DOHH2 (cell line): Measurements from ENCODE around the gene LRIT1.

ENCODE experiments used
- H3F3A ChIP-seq: fragments of 200-600 bp; sonication (generic), shearing (Covaris generic); 2 replicates; pipeline ENCODE4 v1.6.0; 2016; ENCODE audit warnings: antibody characterized with exemption, mild to moderate bottlenecking; ENCODE audit not compliant: control insufficient read depth, insufficient read depth
- H3K27ac ChIP-seq: fragments of 200-600 bp; sonication (generic); 2 replicates; pipeline ENCODE4 v1.5.1; 2014; ENCODE audit warnings: low read depth, mild to moderate bottlenecking, low read length, moderate library complexity
- H3K27me3 ChIP-seq: fragments of 200-600 bp; sonication (generic); 2 replicates; pipeline ENCODE4 v1.6.1; 2014; ENCODE audit warnings: mild to moderate bottlenecking, low read length, mixed read lengths; ENCODE audit not compliant: control insufficient read depth
- H3K36me3 ChIP-seq: fragments of 200-600 bp; sonication (generic); 2 replicates; pipeline ENCODE4 v1.6.1; 2014; ENCODE audit warnings: mild to moderate bottlenecking, low read length, moderate library complexity, mixed read lengths; ENCODE audit not compliant: control insufficient read depth
- H3K4me1 ChIP-seq: fragments of 200-600 bp; sonication (generic); 2 replicates; pipeline ENCODE4 v1.6.1; 2014; ENCODE audit warnings: mild to moderate bottlenecking, low read length, mixed read lengths; ENCODE audit not compliant: control insufficient read depth
- H3K4me2 ChIP-seq: fragments of 200-600 bp; sonication (generic); 2 replicates; pipeline ENCODE4 v1.6.0; 2014; ENCODE audit warnings: mild to moderate bottlenecking, low read length, moderate library complexity
- H3K4me3 ChIP-seq: fragments of 200-600 bp; sonication (generic); 2 replicates; pipeline ENCODE4 v1.5.1; 2014; ENCODE audit warnings: mild to moderate bottlenecking, low read length, mixed read lengths
- H3K79me2 ChIP-seq: fragments of 200-600 bp; sonication (generic); 2 replicates; pipeline ENCODE4 v1.6.1; 2014; ENCODE audit warnings: mild to moderate bottlenecking, low read length, mixed read lengths; ENCODE audit not compliant: control insufficient read depth
- H3K9me2 ChIP-seq: fragments of 200-600 bp; sonication (generic); replicated peaks from 2 replicates; pipeline ENCODE4 v1.6.1; 2014; ENCODE audit warnings: mild to moderate bottlenecking, low read length, mixed read lengths; ENCODE audit not compliant: control insufficient read depth
- H3K9me3 ChIP-seq: fragments of 200-600 bp; sonication (generic); 2 replicates; pipeline ENCODE4 v1.6.1; 2014; ENCODE audit warnings: antibody characterized with exemption, low read length, mixed read lengths; ENCODE audit not compliant: control insufficient read depth, insufficient read depth
- H4K20me1 ChIP-seq: fragments of 200-600 bp; sonication (generic); 2 replicates; pipeline ENCODE4 v1.6.0; 2014; ENCODE audit warnings: low read depth, mild to moderate bottlenecking, antibody characterized with exemption, low read length, moderate library complexity; ENCODE audit not compliant: control insufficient read depth, insufficient read depth
- CTCF ChIP-seq: fragments of 200-600 bp; sonication (generic); IDR thresholded peaks from one replicate; pipeline ENCODE4 v1.5.1; 2014; ENCODE audit warnings: antibody characterized with exemption, mild to moderate bottlenecking, low read depth, low read length; ENCODE audit not compliant: poor library complexity, severe bottlenecking
- EZH2phosphoT487 ChIP-seq: fragments of 200-600 bp; sonication (generic); IDR thresholded peaks from 2 replicates; pipeline ENCODE4 v1.6.1; 2017; ENCODE audit warnings: borderline replicate concordance, mild to moderate bottlenecking, antibody characterized with exemption, low read length, moderate library complexity, mixed read lengths

LRIT1 gene

DNA sequence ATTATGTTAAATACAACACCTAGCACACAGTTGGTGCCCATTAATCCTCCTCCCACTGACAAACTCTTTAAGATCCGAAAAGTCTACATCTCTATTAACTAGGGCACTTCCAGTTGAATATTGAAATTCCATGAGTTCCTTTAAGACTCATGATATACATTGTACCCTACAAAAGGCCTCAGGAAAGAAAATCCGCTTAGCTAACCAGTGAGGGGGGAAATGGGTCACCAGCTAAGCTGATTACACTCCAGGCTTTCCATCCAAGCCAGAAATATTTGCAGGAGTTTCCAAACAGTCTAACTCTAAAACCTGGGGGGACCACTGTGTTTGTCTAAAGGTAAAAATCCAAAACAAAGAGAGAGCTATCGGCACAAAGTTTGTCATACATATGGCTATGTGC is 14.7 kb downstream of the LRIT1 start:
- H3K4me3 ChIP-seq: no peak overlapping the region
- no peaks in the 10 kb centered on the region for H3K4me1 ChIP-seq
- no peak overlapping the region for H3K27ac ChIP-seq
- no peaks in the 10 kb centered on the region for H3K9me2 ChIP-seq
- no peak overlapping the region for H3K4me2 ChIP-seq
- H3K79me2 ChIP-seq: no peaks in the 10 kb centered on the region
- no peaks in the 10 kb centered on the region for H3F3A ChIP-seq
- no peaks in the 10 kb centered on the region for H3K9me3 ChIP-seq
- TF ChIP-seq CTCF (no peak), EZH2phosphoT487 (no peak)
- H4K20me1 ChIP-seq: no peaks in the 10 kb centered on the region
- no peaks in the 10 kb centered on the region for H3K36me3 ChIP-seq
- H3K27me3 ChIP-seq: peaks cover 2% of the 10 kb centered on the region; the same call in 1 of the 2 replicates

DNA sequence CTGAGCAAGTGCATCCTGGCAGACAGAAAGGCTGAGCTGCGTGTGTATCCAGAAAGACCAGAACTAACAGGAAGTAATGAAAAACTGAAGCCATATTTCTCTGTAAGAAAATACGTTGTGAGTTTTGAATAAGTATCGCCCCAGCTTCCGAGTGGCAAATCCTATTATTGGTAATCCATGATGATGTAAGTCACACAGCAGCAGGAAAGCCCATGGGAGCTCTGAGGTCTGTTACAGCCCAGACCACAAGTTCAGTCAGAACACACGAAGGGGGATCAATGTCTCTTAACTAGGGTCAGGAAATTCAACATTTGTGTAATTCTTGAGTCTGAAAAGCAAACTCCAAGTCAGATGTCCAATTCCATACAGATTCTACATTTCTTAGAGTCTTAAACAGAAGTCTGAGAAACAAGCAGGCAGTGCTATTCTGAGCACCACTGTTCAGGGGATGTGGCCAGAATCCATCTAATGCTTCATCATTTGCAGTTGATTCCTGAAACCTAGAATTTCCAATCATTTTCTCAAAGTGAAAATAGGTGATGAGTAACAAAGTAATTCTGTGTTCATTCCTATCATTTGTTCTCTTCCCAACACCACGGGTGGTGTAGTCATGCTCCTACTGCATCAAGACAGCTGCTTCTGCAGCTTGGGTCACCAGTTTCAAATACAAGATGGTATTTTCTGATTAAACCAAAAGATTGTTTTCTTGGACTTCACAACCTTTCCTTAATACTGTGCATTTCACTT is 15.7 kb downstream of the LRIT1 start, which contains the start of gene LRIT2:
Gene LRIT2 (minus strand): TSS at position 118 of the 747 bp plus-strand sequence. CDS start 24 bp downstream, at position 94.
- Histone ChIP-seq H3K4me3 (no peak within 1 kb of the TSS), H3K4me2 (no peak within 1 kb of the TSS), H3K9me2 (no peaks in the 10 kb centered on the region), H3K9me3 (no peaks in the 10 kb centered on the region), H3K27ac (no peak within 1 kb of the TSS), H4K20me1 (no peaks in the 10 kb centered on the region), H3K4me1 (no peaks in the 10 kb centered on the region), H3K79me2 (no peaks in the 10 kb centered on the region), H3K27me3 (peaks cover 2% of the 10 kb centered on the region; the same call in 1 of the 2 replicates), H3F3A (no peaks in the 10 kb centered on the region), H3K36me3 (no peaks in the 10 kb centered on the region)
- TF ChIP-seq EZH2phosphoT487: no peak
- TF ChIP-seq CTCF: no peak

GRCh38 chr10:84224411-84225028 is 16.8 kb downstream of the LRIT1 start:
- Histone ChIP-seq H3K4me2 (no peak overlapping the region), H3K9me2 (no peaks in the 10 kb centered on the region), H3K79me2 (no peaks in the 10 kb centered on the region), H3K27me3 (peaks cover 2% of the 10 kb centered on the region; the same call in 1 of the 2 replicates), H3K27ac (no peak overlapping the region), H3K9me3 (no peaks in the 10 kb centered on the region), H3K4me3 (no peak overlapping the region), H3K36me3 (no peaks in the 10 kb centered on the region), H3K4me1 (no peaks in the 10 kb centered on the region), H4K20me1 (no peaks in the 10 kb centered on the region), H3F3A (no peaks in the 10 kb centered on the region)
- TF ChIP-seq CTCF (no peak), EZH2phosphoT487 (no peak)
